ENCODE measurements around the gene UBE2J2.

GRCh38 chr1:1322952-1323351 is 49.3 kb upstream of the UBE2J2 start:
- TF ChIP-seq BHLHE40 (IDR thresholded peaks at IDR 0.05; ENCODE audit: borderline replicate concordance) (no peak), TARDBP (IDR thresholded peaks at IDR 0.05) (no peak), FOXM1 (IDR thresholded peaks at IDR 0.05; ENCODE audit: borderline replicate concordance) (no peak), SP1 (IDR thresholded peaks at IDR 0.05) (no peak), ZNF384 (IDR thresholded peaks at IDR 0.05) (no peak), FOXA1 (IDR thresholded peaks at IDR 0.05) (no peak)

All from HEK293T (cell line).